Spleen (tissue), 11 donors: Measurements from ENCODE around the gene MYPN. TPM values are rescaled to one million over a fixed set of nuclear protein-coding genes. Genes with fewer than 3 reads are reported as not detected.

Source experiments
- DNase-seq: peaks from one replicate; pipeline ENCODE4 v3.0.0-alpha.2; 2020
- H3K27ac ChIP-seq, 8 donors: fragments of 200-600 bp; sonication (generic) in 7 of 8; 1 replicate in 4 of 8; 2 replicates in 4 of 8; pipeline versions ENCODE4 v1.5.0 to v1.8.0; 2016 to 2021; ENCODE audit warnings: inconsistent platforms in 4 of 8, mild to moderate bottlenecking in 4 of 8, moderate library complexity in 1 of 8
- H3K27me3 ChIP-seq, 7 donors: fragments of 200-600 bp; sonication (generic) in 6 of 7; replicated peaks in 1 of 7; 1 replicate in 4 of 7; 2 replicates in 3 of 7; pipeline versions ENCODE4 v1.5.0 to v1.8.0; 2016 to 2021; ENCODE audit warnings: inconsistent platforms in 3 of 7, mild to moderate bottlenecking in 1 of 7
- H3K36me3 ChIP-seq, 6 donors: fragments of 200-600 bp; sonication (generic) in 5 of 6; 1 replicate in 4 of 6; 2 replicates in 2 of 6; pipeline versions ENCODE4 v1.5.0 to v1.8.0; 2016 to 2021; ENCODE audit warnings: inconsistent platforms in 2 of 6
- H3K4me1 ChIP-seq, 6 donors: fragments of 200-600 bp; sonication (generic) in 5 of 6; 1 replicate in 3 of 6; 2 replicates in 3 of 6; pipeline versions ENCODE4 v1.5.0 to v1.8.0; 2016 to 2021; ENCODE audit warnings: inconsistent platforms in 3 of 6
- H3K4me3 ChIP-seq, 8 donors: fragments of 200-600 bp; sonication (generic) in 7 of 8; 1 replicate in 4 of 8; 2 replicates in 4 of 8; pipeline versions ENCODE4 v1.5.0 to v1.8.0; 2016 to 2021; ENCODE audit warnings: inconsistent platforms in 4 of 8, mild to moderate bottlenecking in 4 of 8, moderate library complexity in 2 of 8
- H3K9me3 ChIP-seq, 8 donors: fragments of 200-600 bp; sonication (generic) in 7 of 8; 1 replicate in 4 of 8; 2 replicates in 4 of 8; pipeline versions ENCODE4 v1.5.0 to v1.8.0; 2016 to 2021; ENCODE audit warnings: inconsistent platforms in 4 of 8
- POLR2A ChIP-seq, 3 donors: fragments of 450-650 bp; IDR thresholded peaks; one replicate each; pipeline ENCODE4 v1.5.1; 2017; ENCODE audit warnings: antibody characterized with exemption in 3 of 3, mild to moderate bottlenecking in 1 of 3
- POLR2AphosphoS5 ChIP-seq, 3 donors: sonication (generic); formaldehyde crosslinking; IDR thresholded peaks; one replicate each; pipeline ENCODE4 v1.5.1; 2017; ENCODE audit warnings: antibody characterized with exemption in 3 of 3
- WGBS, 5 donors: extraction: QIAGEN DNeasy Blood & Tissue Kit in 3 of 5; methylation state at CpG; one replicate each; pipeline versions ENCODE4 v1.1.5 to v1.1.7; 2013 to 2018; 5-methylcytosine and 5-hydroxymethylcytosine counted together
- intact Hi-C: fragments of 100-400 bp; cut with DNase I; formaldehyde crosslinking; loops from one replicate; pipeline ENCODE4 v1.15.0; 2023; ENCODE audit warnings: low total_unique reads
- polyA plus RNA-seq, 3 donors: library from polyadenylated mRNA; stranded (reverse); fragments of 200-250 nt; gene quantifications; one replicate each; pipeline ENCODE4 v1.2.1, GENCODE V29; 2013
- total RNA-seq, 7 donors: library from RNA; depleted of rRNA in 3 of 7; stranded (reverse); fragments of >200 nt in 3 of 7; fragmentation: NEBNext Ultra II Directional in 4 of 7; extraction: Animal tissue kit (Norgen Biotek cat#: 25700) in 4 of 7; gene quantifications; one replicate each; pipeline versions ENCODE4 v1.1.0 to v1.2.1, GENCODE V29; 2016 to 2021
- TF ChIP-seq, protein P1 (sequence below), 11 experiments: fragments of 200-600 bp in 7 of 11; fragments of 450-650 bp in 4 of 11; sonication (generic) in 4 of 11; IDR thresholded peaks in 8 of 11; conservative IDR thresholded peaks in 3 of 11; 1 replicate in 7 of 11; 2 replicates in 4 of 11; pipeline versions ENCODE4 v1.4.0 to v1.8.0; 2016 to 2021; ENCODE audit warnings: antibody characterized with exemption in 11 of 11, inconsistent platforms in 4 of 11, mild to moderate bottlenecking in 1 of 11
- donor health status: healthy with polysubstance abuse.
- donor health status: DM: no; HTN: no; CAD: no; lungs with moderate emphysema.
- donor health status: DM: no; HTN: no; CAD: no.
- donor health status: Bipolar disorder and iron deficiency.
- donor health status: healthy.
- donor health status: DM: no; HTN: no; CAD: no.
- donor health status: DM: yes; HTN: yes; CAD: no.

The MYPN gene
- total and polyA plus RNA-seq, 10 donors = 0.03 to 0.94 (median 0.06) TPM; not detected in 5

DNA sequence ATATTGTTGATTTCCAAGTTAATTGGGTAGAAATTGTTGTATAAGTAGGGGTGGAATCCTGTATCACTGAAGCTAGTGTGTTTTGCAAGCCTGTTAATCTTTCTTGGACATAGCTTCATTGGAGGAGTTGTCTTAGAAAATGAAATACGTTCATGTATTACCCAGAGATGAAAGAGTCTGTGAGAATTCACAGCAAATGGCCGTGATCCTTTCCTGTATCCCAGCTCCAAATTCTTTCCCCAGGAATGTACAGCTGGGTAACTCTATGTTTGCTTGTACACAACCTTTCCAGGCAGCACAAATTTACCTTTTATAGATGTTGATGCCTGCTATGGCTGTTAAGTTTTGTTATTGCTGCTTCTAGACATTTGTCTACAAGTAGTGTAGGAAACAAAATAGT is 18.7 kb downstream of the MYPN start:
- no peaks in the 10 kb centered on the region for H3K27me3 ChIP-seq
- no peak overlapping the region for H3K27ac ChIP-seq
- no peaks in the 10 kb centered on the region for H3K4me1 ChIP-seq
- no peak for DNase-seq
- H3K36me3 ChIP-seq = no peaks in the 10 kb centered on the region
- intact Hi-C loops = no loop called here
- H3K4me3 ChIP-seq = no peak overlapping the region
- TF ChIP-seq, protein P1, sequence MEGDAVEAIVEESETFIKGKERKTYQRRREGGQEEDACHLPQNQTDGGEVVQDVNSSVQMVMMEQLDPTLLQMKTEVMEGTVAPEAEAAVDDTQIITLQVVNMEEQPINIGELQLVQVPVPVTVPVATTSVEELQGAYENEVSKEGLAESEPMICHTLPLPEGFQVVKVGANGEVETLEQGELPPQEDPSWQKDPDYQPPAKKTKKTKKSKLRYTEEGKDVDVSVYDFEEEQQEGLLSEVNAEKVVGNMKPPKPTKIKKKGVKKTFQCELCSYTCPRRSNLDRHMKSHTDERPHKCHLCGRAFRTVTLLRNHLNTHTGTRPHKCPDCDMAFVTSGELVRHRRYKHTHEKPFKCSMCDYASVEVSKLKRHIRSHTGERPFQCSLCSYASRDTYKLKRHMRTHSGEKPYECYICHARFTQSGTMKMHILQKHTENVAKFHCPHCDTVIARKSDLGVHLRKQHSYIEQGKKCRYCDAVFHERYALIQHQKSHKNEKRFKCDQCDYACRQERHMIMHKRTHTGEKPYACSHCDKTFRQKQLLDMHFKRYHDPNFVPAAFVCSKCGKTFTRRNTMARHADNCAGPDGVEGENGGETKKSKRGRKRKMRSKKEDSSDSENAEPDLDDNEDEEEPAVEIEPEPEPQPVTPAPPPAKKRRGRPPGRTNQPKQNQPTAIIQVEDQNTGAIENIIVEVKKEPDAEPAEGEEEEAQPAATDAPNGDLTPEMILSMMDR (IDR thresholded peaks at IDR 0.05 in 8 of 11, conservative IDR thresholded peaks at IDR 0.05 in 3 of 11) = no peak
- TF ChIP-seq POLR2AphosphoS5 (IDR thresholded peaks at IDR 0.05) = no peak
- TF ChIP-seq POLR2A (IDR thresholded peaks at IDR 0.05) = no peak
- WGBS, 5 donors = 66 to 74% (median 70%) methylated on average over 2 of the region's 2 CpGs
- H3K9me3 ChIP-seq = no peaks in the 10 kb centered on the region

DNA sequence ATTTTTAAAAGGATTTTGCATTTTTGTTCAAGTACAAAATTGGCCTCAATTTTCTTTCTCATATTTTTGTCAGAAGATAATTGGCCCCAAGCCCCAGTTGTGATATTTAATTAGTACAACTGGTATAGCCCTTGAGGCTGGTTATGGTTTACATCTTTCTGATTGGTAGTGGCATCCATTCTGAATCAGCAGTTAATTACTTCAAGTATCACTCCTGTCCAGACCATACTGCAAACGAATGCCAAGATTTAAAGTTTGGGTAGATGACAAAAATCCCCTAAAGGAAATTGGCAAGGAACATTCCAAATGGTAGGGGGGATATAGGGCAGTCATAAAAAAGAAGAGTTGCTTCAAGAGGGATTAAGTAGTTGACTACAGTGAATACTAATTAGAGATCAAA is 23.1 kb downstream of the MYPN start:
- Histone ChIP-seq H3K27me3 (no peaks in the 10 kb centered on the region), H3K27ac (no peak overlapping the region), H3K4me1 (no peaks in the 10 kb centered on the region), H3K4me3 (no peak overlapping the region), H3K36me3 (no peaks in the 10 kb centered on the region), H3K9me3 (no peaks in the 10 kb centered on the region)
- no peak for DNase-seq
- TF ChIP-seq POLR2A (IDR thresholded peaks at IDR 0.05) (no peak), POLR2AphosphoS5 (IDR thresholded peaks at IDR 0.05) (no peak)
- TF ChIP-seq, protein P1 (IDR thresholded peaks at IDR 0.05 in 8 of 11, conservative IDR thresholded peaks at IDR 0.05 in 3 of 11) = no peak
- intact Hi-C loops = no loop called here
- WGBS, 5 donors = 0 to 83% (median 64%) methylated on average over 1 of the region's 1 CpG

DNA sequence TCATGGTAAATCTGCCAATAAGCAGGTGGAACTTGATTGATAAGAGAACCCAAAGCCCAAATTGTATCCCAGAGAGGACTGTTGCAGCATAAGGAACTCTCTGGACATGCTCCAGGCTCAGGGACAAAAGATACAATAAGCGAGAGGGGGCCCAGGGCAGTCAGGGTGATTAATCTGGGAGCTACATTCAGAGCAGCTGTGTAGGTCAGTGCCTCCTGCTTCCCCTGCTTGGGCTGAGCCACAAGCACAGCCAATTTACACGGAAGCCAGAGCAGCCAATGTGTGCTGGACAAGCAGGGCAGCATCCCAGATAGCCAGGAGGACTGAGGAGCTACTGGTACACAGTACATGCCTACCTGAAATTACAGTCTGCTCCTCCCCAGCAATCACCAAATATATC is 24.2 kb downstream of the MYPN start:
- no peak for DNase-seq
- H3K4me1 ChIP-seq = no peaks in the 10 kb centered on the region
- H3K4me3 ChIP-seq = no peak overlapping the region
- no peaks in the 10 kb centered on the region for H3K27me3 ChIP-seq
- no peak overlapping the region for H3K27ac ChIP-seq
- H3K36me3 ChIP-seq = no peaks in the 10 kb centered on the region
- intact Hi-C loops = no loop called here
- no peaks in the 10 kb centered on the region for H3K9me3 ChIP-seq
- WGBS, 5 donors = 76 to 93% (median 83%) methylated on average over 2 of the region's 2 CpGs
- TF ChIP-seq, protein P1 (IDR thresholded peaks at IDR 0.05 in 8 of 11, conservative IDR thresholded peaks at IDR 0.05 in 3 of 11) = no peak
- TF ChIP-seq POLR2A (IDR thresholded peaks at IDR 0.05) (no peak), POLR2AphosphoS5 (IDR thresholded peaks at IDR 0.05) (no peak)

DNA sequence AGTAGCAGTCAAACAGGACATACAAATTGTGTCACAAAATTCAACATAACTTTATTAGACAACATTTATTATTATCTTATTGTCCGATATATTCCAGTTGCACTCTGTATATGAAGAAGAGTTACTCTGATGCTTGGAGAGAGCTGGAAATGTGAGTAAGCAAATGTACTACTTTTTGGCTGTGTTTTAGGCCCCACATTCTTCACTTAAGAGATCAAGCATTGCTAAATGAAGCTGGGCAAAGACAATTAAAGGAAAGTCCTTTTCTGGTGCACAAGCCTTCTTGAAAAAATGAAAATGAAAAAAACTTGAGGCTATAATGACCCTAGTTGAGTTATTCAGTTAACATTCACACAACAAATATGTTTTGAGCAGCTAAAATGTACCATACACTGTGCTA is 26.1 kb downstream of the MYPN start:
- H3K27me3 ChIP-seq = no peaks in the 10 kb centered on the region
- WGBS, 5 donors = 80 to 97% (median 93%) methylated on average over 1 of the region's 1 CpG
- H3K9me3 ChIP-seq = no peaks in the 10 kb centered on the region
- TF ChIP-seq, protein P1 (IDR thresholded peaks at IDR 0.05 in 8 of 11, conservative IDR thresholded peaks at IDR 0.05 in 3 of 11) = no peak
- no peak for TF ChIP-seq POLR2A (IDR thresholded peaks at IDR 0.05)
- TF ChIP-seq POLR2AphosphoS5 (IDR thresholded peaks at IDR 0.05) = no peak
- H3K27ac ChIP-seq = no peak overlapping the region
- no peaks in the 10 kb centered on the region for H3K36me3 ChIP-seq
- no peak overlapping the region for H3K4me3 ChIP-seq
- DNase-seq = no peak
- intact Hi-C loops = no loop called here
- H3K4me1 ChIP-seq = no peaks in the 10 kb centered on the region
